ENCODE results near the gene PLAC9. TPM values are rescaled to one million over a fixed set of nuclear protein-coding genes. Genes with fewer than 3 reads are reported as not detected.

Gene PLAC9
- total RNA-seq, 2 donors from 2014 or later, result 6.5 to 39.9 TPM

DNA sequence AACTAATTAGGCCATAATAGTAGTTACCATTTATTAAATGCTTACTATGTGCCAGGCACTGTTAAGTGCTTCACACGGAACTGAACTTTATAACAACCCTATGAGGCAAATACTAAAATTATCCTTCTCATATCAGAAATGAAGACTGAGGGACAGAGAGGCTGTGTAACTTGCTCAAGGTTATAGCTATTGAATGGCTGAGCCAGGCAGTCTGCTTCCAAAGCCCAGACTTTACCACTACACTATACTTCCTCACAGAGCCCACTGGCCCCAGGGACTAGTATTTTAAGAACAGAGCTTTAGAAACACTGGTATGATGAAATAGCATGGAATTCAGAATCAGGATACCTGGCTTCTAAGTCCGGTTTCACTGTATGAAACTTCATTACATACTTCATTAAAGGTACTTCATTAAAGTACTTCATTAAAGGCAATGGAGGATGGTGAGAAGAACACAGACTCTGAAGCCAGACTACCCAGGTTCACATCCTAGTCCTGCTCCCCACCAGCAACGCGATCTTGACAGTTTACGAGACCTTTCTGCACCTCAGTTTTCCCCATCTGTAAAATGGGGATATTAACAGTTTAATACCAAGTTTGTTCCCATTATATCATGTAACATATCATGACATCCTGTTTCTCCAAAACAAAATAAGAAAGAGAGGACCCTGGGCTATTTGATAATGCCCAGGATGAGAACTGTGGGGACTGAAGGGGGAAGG lies 53.2 kb downstream of the PLAC9 start:
- WGBS, 2 donors, result 68 to 70% methylated on average over 5 of the region's 5 CpGs
- DNase-seq (no peak), ATAC-seq (peak; percentile 18)
- Histone ChIP-seq H3K4me1 (peaks cover 68% of the 10 kb centered on the region), H3K9me3 (no peaks in the 10 kb centered on the region), H3K4me3 (no peak overlapping the region), H3K36me3 (replicated peaks in 1 of 2; ENCODE audit: insufficient read depth in 1 of 2, low read depth in 2 of 2) (no peaks in the 10 kb centered on the region), H3K27ac (peak overlapping the region in 3 of 4 donors; percentile 13 to 36 (median 16)), H3K27me3 (no peaks in the 10 kb centered on the region)
- intact Hi-C loops (cut with DNase I), result no loop called here
- TF ChIP-seq POLR2A (IDR thresholded peaks at IDR 0.05), result no peak
- TF ChIP-seq, protein P1, sequence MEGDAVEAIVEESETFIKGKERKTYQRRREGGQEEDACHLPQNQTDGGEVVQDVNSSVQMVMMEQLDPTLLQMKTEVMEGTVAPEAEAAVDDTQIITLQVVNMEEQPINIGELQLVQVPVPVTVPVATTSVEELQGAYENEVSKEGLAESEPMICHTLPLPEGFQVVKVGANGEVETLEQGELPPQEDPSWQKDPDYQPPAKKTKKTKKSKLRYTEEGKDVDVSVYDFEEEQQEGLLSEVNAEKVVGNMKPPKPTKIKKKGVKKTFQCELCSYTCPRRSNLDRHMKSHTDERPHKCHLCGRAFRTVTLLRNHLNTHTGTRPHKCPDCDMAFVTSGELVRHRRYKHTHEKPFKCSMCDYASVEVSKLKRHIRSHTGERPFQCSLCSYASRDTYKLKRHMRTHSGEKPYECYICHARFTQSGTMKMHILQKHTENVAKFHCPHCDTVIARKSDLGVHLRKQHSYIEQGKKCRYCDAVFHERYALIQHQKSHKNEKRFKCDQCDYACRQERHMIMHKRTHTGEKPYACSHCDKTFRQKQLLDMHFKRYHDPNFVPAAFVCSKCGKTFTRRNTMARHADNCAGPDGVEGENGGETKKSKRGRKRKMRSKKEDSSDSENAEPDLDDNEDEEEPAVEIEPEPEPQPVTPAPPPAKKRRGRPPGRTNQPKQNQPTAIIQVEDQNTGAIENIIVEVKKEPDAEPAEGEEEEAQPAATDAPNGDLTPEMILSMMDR (IDR thresholded peaks at IDR 0.05), result no peak

DNA sequence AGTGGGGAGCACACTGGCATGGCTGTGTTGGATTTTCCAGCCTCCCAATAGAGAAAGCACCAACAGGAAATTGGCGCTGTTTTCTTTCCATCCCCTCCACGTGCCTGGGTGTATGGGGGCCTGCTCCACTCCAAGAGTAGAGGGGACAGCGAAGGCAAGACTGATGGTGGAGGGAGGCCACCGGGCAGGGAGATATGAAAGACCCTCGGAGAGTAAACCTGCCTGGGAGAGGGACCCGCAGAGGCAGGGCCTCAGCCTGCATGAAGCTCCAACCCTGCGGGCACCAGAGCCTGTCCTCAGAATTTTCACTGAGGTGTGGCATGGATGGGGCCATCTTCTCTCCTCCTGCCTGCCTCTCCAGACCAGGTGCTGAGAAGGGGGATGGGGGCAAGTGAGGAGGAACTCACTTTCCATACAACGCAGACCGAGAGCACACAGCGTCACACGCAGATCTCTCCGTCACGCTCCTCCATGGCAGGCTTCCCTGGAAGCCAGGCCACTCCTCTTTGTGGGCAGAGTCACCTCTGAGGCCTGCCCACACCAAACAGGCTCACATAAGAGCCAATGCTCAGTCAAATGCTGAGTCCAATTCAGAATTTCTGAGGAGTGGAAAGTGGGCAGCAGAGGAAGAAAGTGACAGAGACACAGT lies 54.0 kb downstream of the PLAC9 start:
- intact Hi-C loops (cut with DNase I), result no loop called here
- H3K4me1 ChIP-seq, result peaks cover 75% of the 10 kb centered on the region
- WGBS, 2 donors, result 46 to 56% methylated on average over 13 of the region's 13 CpGs
- peak; percentile 36 for ATAC-seq
- no peaks in the 10 kb centered on the region for H3K36me3 ChIP-seq (replicated peaks in 1 of 2; ENCODE audit: insufficient read depth in 1 of 2, low read depth in 2 of 2)
- no peaks in the 10 kb centered on the region for H3K27me3 ChIP-seq
- DNase-seq, result peak in 3 of 4 donors; percentile 57 to 64 (median 62)
- no peaks in the 10 kb centered on the region for H3K9me3 ChIP-seq
- peak overlapping the region in 3 of 4 donors; percentile 15 to 53 (median 16) for H3K27ac ChIP-seq
- H3K4me3 ChIP-seq, result no peak overlapping the region
- TF ChIP-seq POLR2A (IDR thresholded peaks at IDR 0.05), result no peak
- TF ChIP-seq, protein P1 (IDR thresholded peaks at IDR 0.05), result no peak

DNA sequence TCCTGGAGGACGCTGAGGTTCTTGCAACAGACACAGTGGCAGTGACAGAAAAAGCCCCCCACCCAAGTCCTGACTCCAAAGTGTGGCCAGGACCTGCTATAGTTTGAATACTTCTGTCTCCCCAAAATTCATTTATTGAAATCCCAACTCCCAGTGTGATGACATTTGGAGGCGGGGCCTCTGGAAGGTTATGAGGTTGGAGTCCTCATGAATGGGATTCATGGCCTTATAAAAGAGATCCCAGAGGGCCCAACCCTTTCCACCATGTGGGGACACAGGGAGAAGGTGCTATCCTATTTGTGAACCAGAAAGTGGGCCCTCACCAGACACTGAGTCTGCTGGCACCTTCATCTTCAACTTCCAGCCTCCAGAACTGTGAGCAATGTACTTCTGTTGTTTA lies 54.5 kb downstream of the PLAC9 start:
- Histone ChIP-seq H3K4me3 (no peak overlapping the region), H3K27ac (peak overlapping the region in 3 of 4 donors; percentile 15 to 53 (median 16)), H3K9me3 (no peaks in the 10 kb centered on the region), H3K27me3 (no peaks in the 10 kb centered on the region), H3K36me3 (replicated peaks in 1 of 2; ENCODE audit: insufficient read depth in 1 of 2, low read depth in 2 of 2) (no peaks in the 10 kb centered on the region), H3K4me1 (peaks cover 81% of the 10 kb centered on the region)
- WGBS, 2 donors, result 96 to 100% methylated on average over 1 to 2 of the region's 2 CpGs
- DNase-seq (no peak), ATAC-seq (no peak)
- no peak for TF ChIP-seq POLR2A (IDR thresholded peaks at IDR 0.05)
- TF ChIP-seq, protein P1 (IDR thresholded peaks at IDR 0.05), result no peak
- intact Hi-C loops (cut with DNase I), result no loop called here

DNA sequence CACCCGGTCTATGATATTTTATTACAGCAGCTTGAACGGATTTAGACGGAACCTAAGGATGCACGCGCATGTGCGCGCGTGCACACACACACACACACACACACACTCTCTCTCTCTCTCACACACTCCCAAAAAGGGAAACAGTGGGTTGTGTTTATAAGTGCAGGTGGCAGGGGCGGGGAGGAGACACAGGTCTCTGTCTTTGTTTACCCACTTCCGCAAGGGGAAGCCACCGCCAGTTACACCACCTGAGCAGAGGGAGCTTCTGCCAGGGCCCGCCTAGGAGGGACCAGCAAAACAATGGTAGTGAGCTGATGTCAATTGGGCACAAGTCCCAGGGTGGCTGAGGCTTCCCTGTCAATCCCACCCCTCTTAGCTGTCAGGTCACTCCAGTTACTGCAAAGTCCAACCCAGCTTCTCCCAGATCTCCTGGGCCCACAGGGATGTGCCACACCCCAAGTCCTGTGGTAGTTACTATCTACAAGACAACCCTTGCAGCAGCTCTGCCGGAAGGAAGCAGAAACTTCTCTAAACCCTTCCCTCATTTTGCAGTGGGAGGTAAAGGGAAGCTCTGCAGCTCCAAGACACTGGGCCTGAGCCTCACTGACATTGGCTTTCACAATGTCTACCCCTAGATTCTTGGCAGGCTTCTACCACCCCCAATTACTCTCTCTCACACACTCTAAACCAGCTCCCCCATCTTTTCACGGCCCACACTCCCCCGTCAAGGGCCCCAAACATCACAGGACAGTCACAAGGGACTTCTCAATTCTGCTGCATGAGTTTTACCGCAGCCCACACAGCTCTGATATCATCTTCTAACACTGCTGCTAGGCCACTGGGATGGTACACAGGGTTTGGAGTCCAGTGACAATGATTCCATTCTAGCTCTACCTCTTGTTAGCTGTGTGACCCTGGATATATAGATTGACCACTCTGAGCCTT lies 55.2 kb downstream of the PLAC9 start:
- peak in 1 of 4 donors; percentile 43 for DNase-seq

More for the DNA sequence above, 55.2 kb downstream of the PLAC9 start:
- ATAC-seq, result no peak
- H3K36me3 ChIP-seq (replicated peaks in 1 of 2; ENCODE audit: insufficient read depth in 1 of 2, low read depth in 2 of 2), result no peaks in the 10 kb centered on the region
- TF ChIP-seq POLR2A (IDR thresholded peaks at IDR 0.05), result no peak
- TF ChIP-seq, protein P1 (IDR thresholded peaks at IDR 0.05), result no peak
- 46 to 86% methylated on average over 14 to 16 of the region's 16 CpGs for WGBS, 2 donors
- H3K27me3 ChIP-seq, result no peaks in the 10 kb centered on the region
- no peak overlapping the region for H3K4me3 ChIP-seq
- H3K27ac ChIP-seq, result peak overlapping the region in 2 of 4 donors; percentile 32 to 53
- H3K4me1 ChIP-seq, result peaks cover 84% of the 10 kb centered on the region
- no peaks in the 10 kb centered on the region for H3K9me3 ChIP-seq
- intact Hi-C loops (cut with DNase I), result no loop called here

All from body of pancreas (tissue), 4 donors.